Pulmonary artery endothelial cell (primary cell): ENCODE data around the gene OR2W3. TPM values are rescaled to one million over a fixed set of nuclear protein-coding genes. Genes with fewer than 3 reads are reported as not detected.
A peak's percentile ranks its signal among the peaks of the same experiment; 100 is the strongest.

Experiments
- DNase-seq: peaks from one replicate; pipeline ENCODE4 v3.0.0-alpha.2; 2011; ENCODE audit warnings: low read depth, low spot score
- total RNA-seq: library from RNA; depleted of rRNA; stranded (reverse); fragments of >200 nt; gene quantifications from 2 replicates; pipeline ENCODE4 v1.2.3, GENCODE V29; 2014

Gene OR2W3
- total RNA-seq, result 0.53 TPM in 1 of 2 replicates, not detected in the other

GRCh38 chr1:247895163-247895637 is at the start of gene OR2W3:
Gene OR2W3 (plus strand): TSS chr1:247895587. CDS start chr1:247895587, 0 bp downstream.
- DNase-seq, result no peak

- no peak for DNase-seq
Measured at GRCh38 chr1:247845693-247846017, 49.7 kb upstream of the OR2W3 start.

DNA sequence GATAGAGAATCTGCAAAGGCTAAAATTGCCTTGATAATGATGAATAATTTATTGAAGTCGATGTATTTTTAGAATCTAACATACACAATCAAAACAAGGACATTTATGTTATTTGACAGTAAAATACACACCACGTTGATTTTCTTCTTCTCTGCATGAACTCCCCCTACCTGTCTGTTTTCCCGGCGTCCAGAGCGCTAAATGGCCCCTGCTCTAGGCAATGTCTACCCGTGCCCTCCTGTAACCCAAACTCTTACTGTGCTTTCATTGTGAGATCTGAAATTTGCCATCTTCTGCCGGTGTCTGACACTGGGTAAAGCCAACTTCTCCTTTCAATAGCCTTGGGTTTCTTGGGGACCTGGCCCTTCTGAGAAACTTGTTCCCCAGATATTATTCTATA is 47.0 kb upstream of the OR2W3 start:
- DNase-seq, result no peak

DNA sequence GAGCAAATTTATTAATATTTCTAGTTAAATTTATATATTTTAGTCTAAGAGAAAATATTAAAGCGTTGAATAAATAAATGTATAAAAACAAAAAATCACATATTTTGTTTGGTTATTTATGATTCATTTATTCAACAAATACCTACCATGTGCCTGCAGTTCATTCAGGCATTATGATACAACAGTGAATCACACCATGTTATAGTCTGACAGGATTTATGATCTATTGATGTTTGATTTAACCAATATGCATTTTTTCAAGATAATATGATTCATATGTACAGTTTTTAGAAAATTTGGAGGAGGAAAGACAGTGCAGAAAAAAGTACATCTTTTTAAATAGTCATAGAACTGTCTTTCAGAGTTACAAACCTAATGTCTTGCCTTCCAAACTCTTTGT is 45.8 kb upstream of the OR2W3 start:
- no peak for DNase-seq

GRCh38 chr1:247854899-247855545 is 40.4 kb upstream of the OR2W3 start:
- no peak for DNase-seq

DNA sequence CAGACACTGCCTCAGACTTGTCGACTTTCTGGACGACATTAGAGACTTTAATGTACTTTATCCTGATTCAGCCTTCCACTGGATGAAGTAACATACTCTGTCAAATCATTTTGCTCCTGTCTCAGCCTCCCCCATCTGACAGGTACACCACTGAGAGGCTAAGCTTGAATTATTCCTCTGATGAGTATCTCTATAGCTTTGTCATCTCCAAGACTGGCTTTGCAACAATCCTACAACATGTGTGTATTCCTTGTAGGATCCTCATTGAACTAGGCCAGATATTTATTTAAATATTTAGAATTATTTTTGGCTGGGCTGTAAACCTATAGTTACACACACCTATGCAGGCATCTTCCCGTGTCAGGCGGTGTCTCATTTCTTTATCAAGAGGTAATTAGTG is 39.5 kb upstream of the OR2W3 start:
- no peak for DNase-seq

DNA sequence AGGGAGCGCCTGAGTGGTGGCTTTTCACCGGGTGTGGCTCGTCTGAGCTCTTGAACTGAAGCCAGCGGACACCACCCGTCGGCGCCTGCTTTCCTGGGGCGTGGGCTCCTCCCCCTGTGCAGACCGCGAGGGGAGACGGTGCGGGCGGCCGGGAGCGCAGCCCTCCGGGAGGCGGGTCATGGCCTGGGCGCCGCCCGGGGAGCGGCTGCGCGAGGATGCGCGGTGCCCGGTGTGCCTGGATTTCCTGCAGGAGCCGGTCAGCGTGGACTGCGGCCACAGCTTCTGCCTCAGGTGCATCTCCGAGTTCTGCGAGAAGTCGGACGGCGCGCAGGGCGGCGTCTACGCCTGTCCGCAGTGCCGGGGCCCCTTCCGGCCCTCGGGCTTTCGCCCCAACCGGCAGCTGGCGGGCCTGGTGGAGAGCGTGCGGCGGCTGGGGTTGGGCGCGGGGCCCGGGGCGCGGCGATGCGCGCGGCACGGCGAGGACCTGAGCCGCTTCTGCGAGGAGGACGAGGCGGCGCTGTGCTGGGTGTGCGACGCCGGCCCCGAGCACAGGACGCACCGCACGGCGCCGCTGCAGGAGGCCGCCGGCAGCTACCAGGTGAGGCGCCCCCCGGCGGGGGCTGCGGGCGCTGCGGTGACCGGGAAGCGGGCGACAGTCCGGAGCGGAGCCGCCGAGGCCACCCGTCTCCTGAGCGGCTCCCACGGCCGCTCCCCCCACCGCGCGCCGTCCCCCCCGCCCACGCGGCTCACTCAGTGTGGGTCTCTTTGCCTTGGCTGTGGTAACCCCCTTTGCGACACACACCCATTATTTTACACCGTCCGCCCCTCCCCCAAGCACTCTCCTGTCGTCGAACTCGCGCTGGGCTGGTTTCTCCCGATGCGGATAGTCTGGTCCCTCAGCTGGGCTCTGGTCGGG is 38.1 kb upstream of the OR2W3 start, which contains the start of gene TRIM58:
TRIM58 (plus strand) TSS at position 119 of the 916 bp plus-strand sequence; CDS start at position 179, 60 bp downstream.
- no peak for DNase-seq

DNA sequence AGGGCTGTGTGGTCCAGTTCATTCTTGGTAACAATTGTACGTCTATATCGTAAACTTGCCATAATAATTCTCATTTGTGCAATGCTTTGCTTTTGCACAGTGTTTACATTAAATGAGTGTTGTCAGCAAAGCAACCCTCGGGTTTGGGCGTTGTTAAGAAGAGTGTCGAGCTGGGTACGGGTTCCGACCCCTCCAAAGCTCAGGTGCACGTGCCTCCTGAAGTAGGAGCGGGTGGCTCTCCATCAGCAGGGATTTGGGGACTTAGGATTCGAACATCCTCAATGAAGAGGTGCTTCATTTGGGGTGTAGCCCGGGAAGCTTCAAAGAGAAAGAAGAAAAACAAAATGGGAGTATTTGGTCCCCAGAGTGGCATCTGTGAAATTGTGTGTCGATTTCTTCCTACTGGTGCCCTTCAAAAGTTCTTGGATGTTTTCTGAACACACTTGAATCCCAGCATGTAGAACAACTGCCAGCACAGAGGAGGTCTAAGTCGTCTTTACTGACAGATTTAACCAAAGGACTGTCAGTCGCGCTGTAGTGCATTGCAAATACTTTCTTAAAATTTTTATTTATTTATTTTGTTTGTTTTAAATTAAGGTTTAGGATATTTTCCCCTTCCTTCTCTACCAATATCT is 37.3 kb upstream of the OR2W3 start:
- DNase-seq, result no peak

DNA sequence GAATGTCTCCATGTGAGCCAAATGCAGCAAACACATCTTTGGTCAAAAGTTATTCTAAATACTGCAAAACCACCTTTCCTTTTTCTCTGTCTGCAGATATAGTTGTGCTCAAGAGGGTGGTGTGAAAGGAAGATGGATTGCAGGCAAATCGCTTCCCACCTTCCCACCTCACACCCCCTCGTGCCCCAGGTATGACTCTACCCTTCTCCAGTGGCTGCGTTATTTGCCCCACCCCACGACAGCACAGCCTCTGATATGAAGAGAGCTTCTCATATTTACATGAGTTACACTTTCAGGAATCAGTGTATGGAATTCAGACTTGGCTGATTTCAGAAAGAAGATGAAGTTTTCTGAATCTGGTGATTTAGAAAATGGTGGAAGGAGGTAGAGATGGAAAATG is 32.6 kb upstream of the OR2W3 start:
- DNase-seq, result no peak

DNA sequence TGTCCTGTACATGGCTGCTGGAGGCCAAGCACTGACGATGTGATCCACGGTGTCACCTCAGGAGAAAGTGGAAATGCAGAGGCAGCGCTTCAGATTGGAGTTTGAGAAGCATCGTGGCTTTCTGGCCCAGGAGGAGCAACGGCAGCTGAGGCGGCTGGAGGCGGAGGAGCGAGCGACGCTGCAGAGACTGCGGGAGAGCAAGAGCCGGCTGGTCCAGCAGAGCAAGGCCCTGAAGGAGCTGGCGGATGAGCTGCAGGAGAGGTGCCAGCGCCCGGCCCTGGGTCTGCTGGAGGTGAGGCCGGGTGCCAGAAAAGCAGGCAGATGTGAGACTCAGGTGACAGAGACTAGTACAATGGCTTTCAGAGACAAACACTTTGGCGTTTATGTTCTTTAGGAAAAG is 30.7 kb upstream of the OR2W3 start:
- DNase-seq, result no peak

DNA sequence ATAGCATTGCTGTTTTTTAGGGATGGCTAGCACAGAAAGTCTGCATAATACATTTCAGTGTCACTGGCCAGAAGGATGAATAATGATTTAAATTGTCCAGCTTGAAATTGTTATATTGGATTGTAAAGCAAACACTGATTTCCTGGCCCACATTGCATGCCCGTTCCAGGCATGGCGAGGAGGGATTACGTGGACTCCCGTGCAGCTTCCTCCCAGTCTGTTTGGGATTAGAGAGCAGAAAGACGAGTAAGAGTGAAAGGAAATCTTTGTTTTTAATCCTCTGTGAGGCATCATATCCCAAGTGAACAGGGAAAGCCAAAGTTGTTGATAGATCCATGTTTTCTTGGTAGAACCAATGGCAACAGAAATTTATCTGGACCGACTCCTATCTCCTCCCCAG is 30.0 kb upstream of the OR2W3 start:
- DNase-seq, result no peak

GRCh38 chr1:247883346-247883745 is 12.0 kb upstream of the OR2W3 start:
- no peak for DNase-seq

DNA sequence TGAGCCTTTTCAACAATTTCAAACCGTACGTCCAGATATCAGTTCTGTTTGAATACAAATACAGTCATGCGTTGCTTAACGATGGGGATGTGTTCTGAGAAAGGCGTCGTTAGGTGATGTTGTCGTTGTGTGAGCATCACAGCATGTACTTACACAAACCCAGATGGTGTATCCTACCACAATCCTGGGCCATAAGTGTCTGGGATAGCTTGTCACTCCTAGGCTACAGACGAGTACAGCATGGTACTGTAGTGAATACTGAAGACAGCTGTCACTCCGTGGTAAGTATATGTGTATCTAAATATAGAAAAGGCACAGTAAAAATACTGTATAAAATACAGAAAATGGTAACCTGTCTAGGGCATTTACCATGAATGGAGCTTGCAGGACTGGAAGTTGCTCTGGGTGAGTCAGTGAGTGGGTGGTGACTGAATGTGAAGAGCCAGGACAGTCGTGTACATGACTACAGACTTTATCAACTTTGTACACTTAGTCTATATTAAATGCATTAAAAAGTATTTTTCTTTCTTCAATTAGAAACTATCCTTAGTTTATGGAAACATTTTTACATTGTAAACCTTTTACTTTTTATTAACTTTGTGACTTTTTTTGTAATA is 10.5 kb upstream of the OR2W3 start:
- DNase-seq, result no peak

DNA sequence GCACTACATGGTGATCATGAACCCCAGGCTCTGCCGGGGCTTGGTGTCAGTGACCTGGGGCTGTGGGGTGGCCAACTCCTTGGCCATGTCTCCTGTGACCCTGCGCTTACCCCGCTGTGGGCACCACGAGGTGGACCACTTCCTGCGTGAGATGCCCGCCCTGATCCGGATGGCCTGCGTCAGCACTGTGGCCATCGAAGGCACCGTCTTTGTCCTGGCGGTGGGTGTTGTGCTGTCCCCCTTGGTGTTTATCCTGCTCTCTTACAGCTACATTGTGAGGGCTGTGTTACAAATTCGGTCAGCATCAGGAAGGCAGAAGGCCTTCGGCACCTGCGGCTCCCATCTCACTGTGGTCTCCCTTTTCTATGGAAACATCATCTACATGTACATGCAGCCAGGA is 589 bp downstream of the OR2W3 start:
- no peak for DNase-seq

DNA sequence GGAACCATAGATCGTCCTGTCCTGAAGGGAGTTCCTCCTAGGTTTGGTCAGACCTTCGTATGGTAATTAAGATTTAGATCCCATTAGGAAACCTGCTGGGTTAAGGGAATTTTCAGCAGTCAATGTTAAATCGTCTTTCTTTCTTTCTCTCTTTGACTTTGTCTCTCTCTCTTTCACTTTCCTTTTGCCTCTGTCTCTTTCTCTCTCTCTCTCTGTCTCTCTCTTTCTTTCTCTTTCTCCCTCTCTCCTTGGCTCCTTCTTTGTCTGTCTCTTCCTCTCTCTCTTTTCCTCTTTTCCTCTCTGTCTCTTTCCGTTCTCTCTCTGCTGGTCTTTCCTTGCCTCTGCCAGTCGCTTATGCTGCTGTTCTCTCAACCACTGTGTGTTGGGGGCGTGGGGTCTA is 8.7 kb downstream of the OR2W3 start:
- DNase-seq, result no peak

GRCh38 chr1:247905181-247905580 is 9.8 kb downstream of the OR2W3 start:
- no peak for DNase-seq

DNA sequence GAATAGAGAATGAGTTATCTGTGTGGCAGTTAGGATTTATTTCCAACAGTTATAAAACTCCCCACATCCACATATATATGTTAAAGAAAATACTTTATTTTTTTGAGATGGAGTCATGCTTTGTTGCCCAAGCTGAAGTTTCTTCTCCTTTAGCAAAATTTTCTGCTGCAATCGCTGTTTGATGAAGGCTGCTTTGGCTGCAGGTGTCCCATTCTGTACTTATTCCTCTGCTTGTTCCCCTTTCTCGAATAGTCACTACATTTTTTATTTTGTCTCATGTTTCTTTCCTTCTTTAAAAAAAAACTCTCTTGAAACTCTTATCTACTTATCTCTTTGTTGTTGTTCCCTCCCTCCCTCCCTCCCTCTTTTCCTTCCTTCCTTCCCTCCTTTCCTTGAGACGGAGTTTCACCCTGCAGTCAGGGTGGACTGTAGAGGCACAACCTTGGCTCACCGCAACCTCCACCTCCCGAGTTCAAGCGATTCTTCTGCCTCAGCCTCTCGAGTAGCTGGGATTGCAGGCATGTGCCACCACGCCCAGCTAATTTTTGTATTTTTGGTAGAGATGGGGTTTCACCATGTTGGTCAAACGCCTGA is 10.6 kb downstream of the OR2W3 start:
- no peak for DNase-seq

DNA sequence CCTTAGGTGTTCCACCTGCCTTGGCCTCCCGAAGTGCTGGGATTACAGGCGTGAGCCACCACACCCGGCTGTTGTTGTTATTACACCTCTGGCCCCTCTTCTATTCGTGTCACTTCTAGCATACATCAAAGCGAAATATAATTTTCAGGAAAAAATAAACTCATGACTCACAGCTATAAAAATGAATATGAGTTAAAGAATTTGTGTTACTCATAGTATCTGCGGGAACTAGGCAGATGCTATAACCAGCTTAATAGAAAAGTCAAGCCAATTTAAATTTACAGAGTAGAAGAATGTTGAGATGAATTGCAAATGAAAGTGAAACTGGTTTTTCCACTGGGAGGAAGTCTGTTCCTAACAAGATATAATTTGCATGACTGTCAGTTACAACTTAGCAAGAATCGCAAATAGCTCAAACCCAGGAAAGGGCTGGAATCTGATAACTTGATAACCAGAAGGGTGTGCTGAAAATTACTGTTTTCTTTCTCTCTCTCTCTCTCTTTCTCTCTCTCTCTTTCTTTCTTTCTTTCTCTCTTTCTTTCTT is 11.2 kb downstream of the OR2W3 start:
- DNase-seq, result peak; percentile 22

- no peak for DNase-seq
Measured at GRCh38 chr1:247908766-247909165, 13.4 kb downstream of the OR2W3 start.

DNA sequence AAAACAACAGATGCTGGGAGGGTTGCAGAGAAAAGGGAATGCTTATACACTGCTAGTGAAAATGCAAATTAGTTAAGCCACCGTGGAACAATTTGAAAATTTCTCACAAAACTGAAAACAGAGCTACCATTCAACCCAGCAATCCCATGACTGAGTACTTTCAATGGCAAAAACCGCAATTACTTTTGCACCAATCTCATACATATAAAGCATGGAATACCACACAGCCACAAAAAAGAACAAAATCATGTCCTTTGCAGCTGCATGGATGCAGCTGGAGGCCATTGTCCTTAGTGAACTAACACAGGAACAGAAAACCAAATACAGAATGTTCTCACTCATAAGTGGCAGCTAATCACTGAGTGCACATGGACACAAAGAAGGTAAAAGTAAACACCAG is 18.4 kb downstream of the OR2W3 start:
- no peak for DNase-seq
